ENCODE data around the gene CDH12.
A peak's percentile ranks its signal among the peaks of the same experiment; 100 is the strongest.

The CDH12 gene

DNA sequence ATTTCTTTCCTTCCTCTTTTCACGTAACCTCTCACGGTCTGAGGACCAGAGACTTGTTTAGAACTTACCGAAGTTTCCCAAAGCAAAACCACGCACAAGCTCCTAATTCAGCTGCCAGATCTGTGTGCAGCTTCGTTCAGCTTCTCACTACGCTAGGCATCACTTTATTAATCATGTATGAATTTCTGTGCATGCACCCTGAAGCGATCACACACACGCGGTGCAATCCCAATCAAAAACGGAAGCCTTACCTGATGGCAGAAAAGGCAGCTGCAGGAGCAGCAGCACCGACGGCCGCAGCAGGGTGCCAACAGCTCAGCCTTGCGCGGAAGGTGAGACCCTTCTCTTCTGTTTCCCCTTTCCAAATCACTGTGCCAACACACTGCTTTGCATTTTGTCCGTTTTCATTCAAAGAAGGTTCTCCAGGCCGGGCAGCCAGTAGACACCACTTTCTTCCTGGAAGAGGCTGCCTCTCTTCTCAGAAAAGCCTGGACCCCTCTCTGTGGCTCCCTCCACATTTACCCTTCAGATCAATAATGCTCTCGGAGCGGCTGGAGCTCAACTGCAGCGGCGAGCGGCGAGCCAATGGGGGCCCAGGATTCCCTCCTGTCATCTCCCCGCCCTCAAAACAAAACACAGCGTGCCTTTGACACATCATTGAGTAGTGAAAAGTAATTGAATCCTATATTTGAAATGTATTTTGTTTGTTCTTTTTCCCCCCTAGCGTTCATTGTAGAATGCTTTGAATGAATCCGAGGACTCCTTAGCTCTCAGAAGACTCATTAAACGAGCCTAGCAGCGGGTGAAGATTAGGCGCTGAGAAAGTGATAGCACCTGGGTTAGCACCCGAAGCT is at the start of gene CDH12:
CDH12 (minus strand) TSS at position 538 of the 854 bp plus-strand sequence.
- Histone ChIP-seq H3K4me3 (peak within 1 kb of the TSS in 1 of 2 donors; percentile 27), H3K27me3 (no peaks in the 10 kb centered on the region), H3K27ac (no peak within 1 kb of the TSS), H3K4me1 (peaks cover 0 to 9% (median 4%) of the 10 kb centered on the region in 4 donors), H3K9me3 (no peaks in the 10 kb centered on the region), H3K36me3 (no peaks in the 10 kb centered on the region)
- intact Hi-C loops (cut with DNase I; ENCODE audit: low total_unique reads), result no loop called here
- TF ChIP-seq, protein P1, sequence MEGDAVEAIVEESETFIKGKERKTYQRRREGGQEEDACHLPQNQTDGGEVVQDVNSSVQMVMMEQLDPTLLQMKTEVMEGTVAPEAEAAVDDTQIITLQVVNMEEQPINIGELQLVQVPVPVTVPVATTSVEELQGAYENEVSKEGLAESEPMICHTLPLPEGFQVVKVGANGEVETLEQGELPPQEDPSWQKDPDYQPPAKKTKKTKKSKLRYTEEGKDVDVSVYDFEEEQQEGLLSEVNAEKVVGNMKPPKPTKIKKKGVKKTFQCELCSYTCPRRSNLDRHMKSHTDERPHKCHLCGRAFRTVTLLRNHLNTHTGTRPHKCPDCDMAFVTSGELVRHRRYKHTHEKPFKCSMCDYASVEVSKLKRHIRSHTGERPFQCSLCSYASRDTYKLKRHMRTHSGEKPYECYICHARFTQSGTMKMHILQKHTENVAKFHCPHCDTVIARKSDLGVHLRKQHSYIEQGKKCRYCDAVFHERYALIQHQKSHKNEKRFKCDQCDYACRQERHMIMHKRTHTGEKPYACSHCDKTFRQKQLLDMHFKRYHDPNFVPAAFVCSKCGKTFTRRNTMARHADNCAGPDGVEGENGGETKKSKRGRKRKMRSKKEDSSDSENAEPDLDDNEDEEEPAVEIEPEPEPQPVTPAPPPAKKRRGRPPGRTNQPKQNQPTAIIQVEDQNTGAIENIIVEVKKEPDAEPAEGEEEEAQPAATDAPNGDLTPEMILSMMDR (IDR thresholded peaks at IDR 0.05), result no peak
- DNase-seq, result no peak

DNA sequence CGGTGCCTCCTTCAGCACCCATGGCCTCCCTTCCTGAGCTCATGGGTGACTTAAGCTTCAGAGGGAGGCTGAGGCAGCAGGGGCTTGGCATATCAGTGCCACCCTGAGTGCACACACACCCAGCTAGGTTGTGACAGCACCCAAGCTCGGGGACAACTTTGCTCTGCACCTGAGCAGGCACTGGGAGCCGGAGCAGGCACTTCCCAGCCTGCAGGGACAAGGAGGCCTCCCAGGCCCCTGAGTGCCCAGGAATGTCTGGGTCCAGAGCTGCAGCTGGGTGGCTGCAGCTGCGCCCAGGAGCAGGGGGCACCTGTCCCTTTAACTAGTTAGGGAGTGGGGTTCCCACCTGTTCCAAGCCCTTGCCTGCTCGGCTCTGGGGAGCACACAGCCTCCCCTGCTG is 48.7 kb upstream of the CDH12 start:
- intact Hi-C loops (cut with DNase I; ENCODE audit: low total_unique reads), result no loop called here
- H3K9me3 ChIP-seq, result no peaks in the 10 kb centered on the region
- no peaks in the 10 kb centered on the region for H3K36me3 ChIP-seq
- no peak for DNase-seq
- H3K27me3 ChIP-seq, result no peaks in the 10 kb centered on the region
- TF ChIP-seq, protein P1 (IDR thresholded peaks at IDR 0.05), result no peak
- no peaks in the 10 kb centered on the region for H3K4me1 ChIP-seq
- H3K4me3 ChIP-seq, result no peak overlapping the region
- H3K27ac ChIP-seq, result no peak overlapping the region

DNA sequence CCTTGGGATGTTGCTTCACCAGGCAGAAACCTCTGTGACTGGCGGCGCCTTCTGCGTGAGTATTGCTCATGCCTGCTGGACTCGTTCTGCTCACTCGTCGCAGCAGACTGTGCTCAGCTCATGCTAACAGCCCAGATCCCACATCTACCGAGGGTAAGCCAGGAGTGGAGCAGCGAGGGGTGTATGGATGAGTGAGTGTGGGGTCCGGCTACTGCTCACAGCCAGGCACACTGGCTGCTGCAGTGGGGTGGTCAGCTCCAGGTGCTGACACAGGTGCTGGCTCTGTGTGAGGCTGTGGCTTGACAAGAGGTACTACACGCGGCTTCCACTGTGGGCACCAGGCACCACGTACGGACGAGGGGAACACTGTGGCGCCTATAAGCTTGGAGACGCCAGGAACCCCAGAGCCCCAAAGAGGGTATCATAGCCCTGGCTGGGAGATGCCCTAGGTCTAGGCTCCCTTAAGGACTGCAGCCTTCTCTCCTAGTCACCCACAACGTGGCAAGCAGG is 47.7 kb upstream of the CDH12 start:
- Histone ChIP-seq H3K27ac (no peak overlapping the region), H3K36me3 (no peaks in the 10 kb centered on the region), H3K4me1 (no peaks in the 10 kb centered on the region), H3K27me3 (no peaks in the 10 kb centered on the region), H3K4me3 (no peak overlapping the region), H3K9me3 (no peaks in the 10 kb centered on the region)
- intact Hi-C loops (cut with DNase I; ENCODE audit: low total_unique reads), result no loop called here
- TF ChIP-seq, protein P1 (IDR thresholded peaks at IDR 0.05), result no peak
- DNase-seq, result no peak

DNA sequence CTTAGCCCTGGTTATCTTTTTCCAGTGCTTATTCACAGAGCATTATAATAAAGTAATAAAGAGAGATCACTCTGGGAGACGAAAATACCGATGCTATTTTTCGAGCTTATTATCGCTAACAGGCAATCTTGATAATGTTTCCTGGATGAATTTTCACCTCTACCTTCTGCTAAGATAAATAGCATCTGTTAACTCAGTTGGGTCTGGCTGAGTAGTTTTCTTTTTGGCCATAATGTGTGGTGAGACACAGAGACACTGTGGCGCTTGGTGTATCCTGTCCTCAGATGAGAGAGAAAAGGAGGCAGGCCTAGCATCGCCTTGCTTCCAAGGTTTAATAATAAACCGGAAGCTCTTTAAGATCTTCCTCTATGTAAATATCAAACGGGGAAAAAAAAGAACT is 46.2 kb upstream of the CDH12 start:
- no peak for DNase-seq
- intact Hi-C loops (cut with DNase I; ENCODE audit: low total_unique reads), result no loop called here
- no peaks in the 10 kb centered on the region for H3K9me3 ChIP-seq
- H3K4me3 ChIP-seq, result no peak overlapping the region
- H3K36me3 ChIP-seq, result no peaks in the 10 kb centered on the region
- TF ChIP-seq, protein P1 (IDR thresholded peaks at IDR 0.05), result no peak
- no peaks in the 10 kb centered on the region for H3K27me3 ChIP-seq
- no peak overlapping the region for H3K27ac ChIP-seq
- no peaks in the 10 kb centered on the region for H3K4me1 ChIP-seq

DNA sequence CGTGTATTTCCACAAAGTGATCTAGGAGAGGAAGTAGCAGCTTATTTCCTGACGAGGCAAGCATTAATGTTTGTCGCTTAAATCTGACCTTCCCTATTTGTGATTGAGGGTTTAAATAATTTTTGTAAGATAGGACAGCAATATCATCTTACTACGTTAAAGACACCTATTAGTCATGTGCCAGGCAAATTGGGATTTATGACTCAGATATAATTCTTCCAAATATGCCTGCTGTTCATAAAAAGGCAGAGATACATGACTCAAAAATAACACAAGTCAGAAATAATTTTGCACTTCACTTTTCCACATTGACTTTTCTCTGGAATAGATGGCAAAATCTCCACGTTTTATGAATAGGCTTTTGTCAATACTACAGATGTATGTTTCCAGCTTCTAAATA is 43.0 kb upstream of the CDH12 start:
- intact Hi-C loops (cut with DNase I; ENCODE audit: low total_unique reads), result no loop called here
- DNase-seq, result no peak
- H3K9me3 ChIP-seq, result no peaks in the 10 kb centered on the region
- no peak overlapping the region for H3K27ac ChIP-seq
- no peaks in the 10 kb centered on the region for H3K4me1 ChIP-seq
- no peaks in the 10 kb centered on the region for H3K27me3 ChIP-seq
- TF ChIP-seq, protein P1 (IDR thresholded peaks at IDR 0.05), result no peak
- H3K36me3 ChIP-seq, result no peaks in the 10 kb centered on the region
- no peak overlapping the region for H3K4me3 ChIP-seq

All from tibial artery (tissue), 4 donors.